ENCODE measurements around the gene ATMIN. TPM values are rescaled to one million over a fixed set of nuclear protein-coding genes. Genes with fewer than 3 reads are reported as not detected.
A peak's percentile ranks its signal among the peaks of the same experiment; 100 is the strongest.

The ATMIN gene
- total RNA-seq, 1 experiment from 2014 or later, result 66.6 TPM

DNA sequence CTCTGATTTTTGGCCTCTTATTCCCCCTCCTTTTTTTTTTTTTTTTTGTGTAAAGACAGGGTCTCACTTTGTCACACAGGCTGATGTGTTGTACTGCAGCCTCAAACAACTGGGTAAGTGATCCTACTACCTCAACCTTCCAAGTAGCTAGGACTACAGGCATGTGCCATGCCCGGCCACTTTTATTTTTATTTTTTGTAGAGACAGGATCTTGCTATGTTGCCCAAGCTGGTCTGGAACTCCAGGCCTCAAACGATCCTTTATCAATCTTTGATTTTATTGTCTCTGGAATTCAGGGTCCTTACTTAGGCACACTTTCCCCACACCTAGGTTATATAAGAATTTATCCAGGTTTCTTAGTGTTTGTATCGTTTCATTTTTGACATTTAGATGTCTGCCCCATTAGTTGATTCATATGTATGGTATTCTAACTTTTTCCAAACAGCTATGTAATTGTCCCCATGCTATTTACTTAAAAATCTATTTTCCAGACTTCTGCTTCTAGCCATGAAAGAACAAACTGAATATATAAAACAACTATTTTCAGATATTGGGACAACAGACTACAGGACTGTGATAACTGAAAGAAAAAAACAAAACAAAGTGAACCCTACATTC, 42.9 kb upstream of the ATMIN start:
- Mint-ChIP-seq H3K9me3 (no peaks in the 10 kb centered on the region), H3K27me3 (ENCODE audit: low read depth) (no peaks in the 10 kb centered on the region; the same call in 1 of the 2 replicates), H3K4me3 (no peak overlapping the region), H3K4me1 (peaks cover 9 to 15% of the 10 kb centered on the region in 2 experiments), H3K36me3 (ENCODE audit: insufficient read depth in 1 of 3, low read depth in 3 of 3) (peaks cover 3 to 14% (median 4%) of the 10 kb centered on the region in 3 experiments; a peak in 5 of 7 replicates), H3K27ac (peak overlapping the region in 1 of 3 experiments; percentile 13; a peak in 1 of 7 replicates)
- Histone ChIP-seq H3K27me3 (ENCODE audit: insufficient read depth, low read length) (no peaks in the 10 kb centered on the region), H3K23ac (ENCODE audit: insufficient read length, low read depth, low read length) (no peak overlapping the region), H2BK15ac (ENCODE audit: low read depth, low read length) (no peak overlapping the region), H3K4ac (ENCODE audit: low read depth, low read length) (no peak overlapping the region), H3K9ac (ENCODE audit: extremely low read depth, insufficient read length, low read length) (no peak overlapping the region), H3T11ph (ENCODE audit: low read length) (no peak overlapping the region), H3K56ac (ENCODE audit: insufficient read length, low read depth, low read length) (no peak overlapping the region), H4K5ac (ENCODE audit: insufficient read length, low read depth, low read length) (no peak overlapping the region), H3K79me1 (ENCODE audit: insufficient read depth, low read depth, low read length, poor library complexity, severe bottlenecking) (no peaks in the 10 kb centered on the region), H3K23me2 (ENCODE audit: insufficient read length, low read depth, low read length, poor library complexity, severe bottlenecking) (no peaks in the 10 kb centered on the region), H2AK5ac (ENCODE audit: insufficient read length, low read length) (no peak overlapping the region), H2BK5ac (ENCODE audit: insufficient read length, low read length) (no peak overlapping the region), H2BK120ac (ENCODE audit: low read depth, low read length, poor library complexity, severe bottlenecking) (no peak overlapping the region), H3K79me2 (ENCODE audit: insufficient read depth, low read length) (no peaks in the 10 kb centered on the region), H3K4me1 (ENCODE audit: insufficient read depth, low read length) (peaks cover 3% of the 10 kb centered on the region; the same call in 1 of the 2 replicates), H2BK12ac (ENCODE audit: insufficient read length, low read depth, low read length) (no peak overlapping the region), H4K8ac (replicated peaks; ENCODE audit: insufficient read length, low read depth, low read length) (no peak overlapping the region), H2BK20ac (ENCODE audit: low read depth, low read length, poor library complexity, severe bottlenecking) (no peak overlapping the region), H3K4me2 (ENCODE audit: insufficient read depth, insufficient read length, low read length) (no peak overlapping the region), H4K20me1 (ENCODE audit: control insufficient read depth, insufficient read depth, insufficient read length) (no peaks in the 10 kb centered on the region), H3K9me3 (ENCODE audit: control insufficient read depth, low read depth, low read length) (no peaks in the 10 kb centered on the region), H3K14ac (ENCODE audit: insufficient read depth, low read length) (no peak overlapping the region), H4K91ac (ENCODE audit: insufficient read length, low read depth, low read length) (no peak overlapping the region), H2AFZ (ENCODE audit: low read length) (no peak overlapping the region), H3K27ac (ENCODE audit: insufficient read length, low read depth, low read length) (no peak overlapping the region), H3K18ac (ENCODE audit: insufficient read length, low read depth, low read length) (no peak overlapping the region)
- TF ChIP-seq, protein P1, sequence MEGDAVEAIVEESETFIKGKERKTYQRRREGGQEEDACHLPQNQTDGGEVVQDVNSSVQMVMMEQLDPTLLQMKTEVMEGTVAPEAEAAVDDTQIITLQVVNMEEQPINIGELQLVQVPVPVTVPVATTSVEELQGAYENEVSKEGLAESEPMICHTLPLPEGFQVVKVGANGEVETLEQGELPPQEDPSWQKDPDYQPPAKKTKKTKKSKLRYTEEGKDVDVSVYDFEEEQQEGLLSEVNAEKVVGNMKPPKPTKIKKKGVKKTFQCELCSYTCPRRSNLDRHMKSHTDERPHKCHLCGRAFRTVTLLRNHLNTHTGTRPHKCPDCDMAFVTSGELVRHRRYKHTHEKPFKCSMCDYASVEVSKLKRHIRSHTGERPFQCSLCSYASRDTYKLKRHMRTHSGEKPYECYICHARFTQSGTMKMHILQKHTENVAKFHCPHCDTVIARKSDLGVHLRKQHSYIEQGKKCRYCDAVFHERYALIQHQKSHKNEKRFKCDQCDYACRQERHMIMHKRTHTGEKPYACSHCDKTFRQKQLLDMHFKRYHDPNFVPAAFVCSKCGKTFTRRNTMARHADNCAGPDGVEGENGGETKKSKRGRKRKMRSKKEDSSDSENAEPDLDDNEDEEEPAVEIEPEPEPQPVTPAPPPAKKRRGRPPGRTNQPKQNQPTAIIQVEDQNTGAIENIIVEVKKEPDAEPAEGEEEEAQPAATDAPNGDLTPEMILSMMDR (conservative IDR thresholded peaks at IDR 0.05), result no peak
- no peak for DNase-seq
- no CpG with 5 or more reads among the region's 3 CpGs for WGBS (ENCODE audit: extremely low coverage, insufficient read length, low lambda C conversion rate)

Data from H9 (cell line).